Naive thymus-derived CD4-positive, alpha-beta T cell (primary cell): ENCODE results near the gene APOF. TPM values are rescaled to one million over a fixed set of nuclear protein-coding genes. Genes with fewer than 3 reads are reported as not detected.

ENCODE experiments used
- ATAC-seq: fragments of 150-1000 bp; cut with Tn5 transposase; 2 replicates; pipeline ENCODE4 v1.10.0; 2021; ENCODE audit warnings: mild to moderate bottlenecking, moderate library complexity
- CTCF ChIA-PET: fragments of 350-600 bp; sonication (Branson Sonifier 250); formaldehyde crosslinking; loops from one replicate; lab custom pipeline; 2021; ENCODE audit warnings: antibody characterized with exemption; lab: Charles Lee
- POLR2A ChIA-PET: fragments of 350-600 bp; sonication (Branson Sonifier 250); formaldehyde crosslinking; loops from one replicate; lab custom pipeline; 2021; ENCODE audit warnings: antibody characterized with exemption, inconsistent platforms; lab: Charles Lee
- DNase-seq, 9 donors: peaks; one replicate each; pipeline versions ENCODE4 v3.0.0 to v3.0.0-alpha.2; 2020 to 2022; ENCODE audit warnings: mixed read lengths in 1 of 9
- H3K27ac ChIP-seq: one replicate; pipeline ENCODE4 v1.7.0; 2013; ENCODE audit warnings: mild to moderate bottlenecking, low read depth, low read length, moderate library complexity
- H3K27me3 ChIP-seq, 2 donors: one replicate each; pipeline ENCODE4 v1.7.0; 2013; ENCODE audit warnings: low read length in 2 of 2, mild to moderate bottlenecking in 2 of 2, moderate library complexity in 2 of 2; ENCODE audit not compliant: control insufficient read depth in 2 of 2, insufficient read depth in 2 of 2
- H3K36me3 ChIP-seq, 3 experiments: 1 replicate in 2 of 3; 2 replicates in 1 of 3; pipeline ENCODE4 v1.7.0; 2013; ENCODE audit warnings: low read length in 3 of 3, mild to moderate bottlenecking in 3 of 3, moderate library complexity in 1 of 3; ENCODE audit not compliant: insufficient read depth in 3 of 3, control insufficient read depth in 2 of 3
- H3K4me1 ChIP-seq, 2 donors: one replicate each; pipeline ENCODE4 v1.7.0; 2013; ENCODE audit warnings: low read length in 2 of 2, mild to moderate bottlenecking in 2 of 2, moderate library complexity in 1 of 2; ENCODE audit not compliant: control insufficient read depth in 2 of 2, insufficient read depth in 2 of 2
- H3K4me3 ChIP-seq: 2 replicates; pipeline ENCODE4 v1.7.0; 2013; ENCODE audit warnings: mild to moderate bottlenecking, low read length
- H3K9me3 ChIP-seq, 3 experiments: 1 replicate in 2 of 3; 2 replicates in 1 of 3; pipeline ENCODE4 v1.7.0; 2013; ENCODE audit warnings: low read length in 3 of 3; ENCODE audit not compliant: control insufficient read depth in 2 of 3
- H3K27ac Mint-ChIP-seq, 9 donors: one replicate each; pipeline ENCODE4 v1.8.0; 2020 to 2022; ENCODE audit warnings: mixed read lengths in 9 of 9, mild to moderate bottlenecking in 8 of 9, moderate library complexity in 5 of 9, inconsistent platforms in 2 of 9
- H3K27me3 Mint-ChIP-seq, 5 donors: one replicate each; pipeline ENCODE4 v1.8.0; 2021 to 2022; ENCODE audit warnings: mixed read lengths in 5 of 5, mild to moderate bottlenecking in 1 of 5
- H3K36me3 Mint-ChIP-seq, 5 donors: one replicate each; pipeline ENCODE4 v1.8.0; 2020 to 2022; ENCODE audit warnings: mixed read lengths in 5 of 5, mild to moderate bottlenecking in 3 of 5, inconsistent platforms in 1 of 5
- H3K4me1 Mint-ChIP-seq, 7 donors: one replicate each; pipeline ENCODE4 v1.8.0; 2020 to 2022; ENCODE audit warnings: mixed read lengths in 7 of 7, mild to moderate bottlenecking in 3 of 7, inconsistent platforms in 1 of 7
- H3K4me3 Mint-ChIP-seq, 10 donors: one replicate each; pipeline ENCODE4 v1.8.0; 2020 to 2022; ENCODE audit warnings: mild to moderate bottlenecking in 10 of 10, mixed read lengths in 10 of 10, moderate library complexity in 6 of 10, inconsistent platforms in 2 of 10
- H3K9me3 Mint-ChIP-seq, 11 donors: one replicate each; pipeline ENCODE4 v1.8.0; 2020 to 2022; ENCODE audit warnings: mixed read lengths in 11 of 11, mild to moderate bottlenecking in 4 of 11, inconsistent platforms in 1 of 11, moderate library complexity in 1 of 11
- intact Hi-C, 2 donors: fragments of 100-400 bp; cut with micrococcal nuclease; formaldehyde crosslinking; loops; one replicate each; pipeline ENCODE4 v1.15.1; 2023
- polyA plus RNA-seq, 2 donors: library from polyadenylated mRNA; unstranded; fragments of 300-500 nt; fragmentation: Illumina TruSeq; gene quantifications; one replicate each; pipeline ENCODE4 v1.2.3, GENCODE V29; 2021
- total RNA-seq, 6 experiments: library from RNA in 5 of 6; stranded (reverse) in 5 of 6; gene quantifications; 1 replicate in 5 of 6; 2 replicates in 1 of 6; pipeline ENCODE4 v1.2.3 and lab custom pipeline; 2021 to 2026

The APOF gene
- total and polyA plus RNA-seq, 7 experiments from 2014 or later = 0.12 TPM; not detected in 6

DNA sequence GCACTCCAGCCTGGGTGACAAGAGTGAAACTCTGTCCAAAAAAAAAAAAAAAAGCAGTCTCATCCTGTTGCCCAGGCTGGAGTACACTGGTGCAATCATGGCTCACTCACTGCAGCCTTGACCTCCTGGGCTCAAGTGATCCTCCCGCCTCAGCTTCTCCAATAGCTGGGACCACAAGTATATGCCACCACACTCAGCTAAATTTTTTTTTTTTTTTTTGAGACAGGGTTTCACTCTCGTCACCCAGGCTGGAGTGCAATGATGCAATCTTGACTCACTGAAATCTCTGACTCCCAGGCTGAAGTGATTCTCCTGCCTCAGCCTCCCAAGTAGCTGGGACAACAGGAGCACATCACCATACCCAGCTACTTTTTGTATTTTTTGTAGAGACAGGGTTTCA lies 41.6 kb downstream of the APOF start:
- Histone ChIP-seq H3K36me3 (peaks cover 4 to 63% (median 22%) of the 10 kb centered on the region in 3 experiments), H3K27ac (no peak overlapping the region)
- intact Hi-C loops = no loop called here

DNA sequence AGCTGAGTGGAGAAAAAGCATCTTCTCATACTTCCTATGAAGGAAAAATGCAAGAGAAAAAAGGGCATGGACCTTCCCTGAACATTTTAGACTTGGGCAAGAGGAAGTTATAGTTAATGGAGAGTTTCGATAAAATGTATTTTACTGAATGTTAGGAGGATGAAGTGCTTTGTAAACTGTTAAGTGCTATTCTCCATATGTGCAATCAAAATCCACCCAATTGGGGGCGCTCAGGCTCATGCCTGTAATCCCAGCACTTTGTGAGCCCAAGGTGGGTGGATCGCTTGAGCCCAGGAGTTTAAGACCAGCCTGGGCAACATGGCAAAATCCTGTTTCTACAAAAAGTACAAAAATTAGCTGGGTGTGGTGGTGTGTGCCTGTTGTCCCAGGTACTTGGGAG lies 45.0 kb downstream of the APOF start:
- Mint-ChIP-seq H3K9me3 (no peaks in the 10 kb centered on the region), H3K27ac (peak overlapping the region in 5 of 9 donors; percentile 1 to 72 (median 56)), H3K36me3 (peaks cover 0 to 22% (median 8%) of the 10 kb centered on the region in 5 donors), H3K4me3 (peak overlapping the region in 1 of 10 donors; percentile 16), H3K4me1 (peaks cover 5 to 23% (median 13%) of the 10 kb centered on the region in 7 donors), H3K27me3 (no peaks in the 10 kb centered on the region)
- H3K36me3 ChIP-seq = peaks cover 4 to 44% (median 6%) of the 10 kb centered on the region in 3 experiments
- ATAC-seq = no peak
- no peaks in the 10 kb centered on the region for H3K9me3 ChIP-seq
- intact Hi-C loops = loop anchor here in 1 of 2 donors (5.0 kb wide), 2 partner anchors 320 to 770 kb away; partner anchors contain the start of gene NAB2
- ChIA-PET POLR2A (interaction anchor here (3.0 to 5.0 kb wide), 4 partner anchors 10 to 132 kb away, joined by 9 to 66 read pairs (median 34); partner anchors contain the start of genes IL23A, PAN2, STAT2 and TIMELESS), CTCF (interaction anchor here (0.7 to 1.8 kb wide), 2 partner anchors 21 to 201 kb away, joined by 3 to 5 read pairs; partner anchors contain the start of gene IL23A)
- H3K27me3 ChIP-seq = no peaks in the 10 kb centered on the region
- H3K27ac ChIP-seq = no peak overlapping the region
- no peak for DNase-seq
- peaks cover 13 to 16% of the 10 kb centered on the region in 2 donors for H3K4me1 ChIP-seq
- no peak overlapping the region for H3K4me3 ChIP-seq

More for the DNA sequence above, 41.6 kb downstream of the APOF start:
- Histone ChIP-seq H3K4me3 (no peak overlapping the region), H3K9me3 (no peaks in the 10 kb centered on the region), H3K27me3 (no peaks in the 10 kb centered on the region), H3K4me1 (peaks cover 3 to 4% of the 10 kb centered on the region in 2 donors)
- POLR2A ChIA-PET = interaction anchor here (0.6 to 1.1 kb wide), 5 partner anchors 13 to 129 kb away, joined by 3 to 4 read pairs (median 3); partner anchors contain the start of gene PAN2
- Mint-ChIP-seq H3K36me3 (peaks cover 22 to 37% (median 25%) of the 10 kb centered on the region in 5 donors), H3K27ac (no peak overlapping the region), H3K27me3 (no peaks in the 10 kb centered on the region), H3K4me3 (no peak overlapping the region), H3K4me1 (peaks cover 0 to 9% (median 4%) of the 10 kb centered on the region in 7 donors), H3K9me3 (no peaks in the 10 kb centered on the region)
- ATAC-seq (peak; percentile 27), DNase-seq (no peak)
- CTCF ChIA-PET = interaction anchor here (1.2 kb wide), 1 partner anchor 90 kb away, joined by 6 read pairs; no protein-coding TSS in a partner anchor

DNA sequence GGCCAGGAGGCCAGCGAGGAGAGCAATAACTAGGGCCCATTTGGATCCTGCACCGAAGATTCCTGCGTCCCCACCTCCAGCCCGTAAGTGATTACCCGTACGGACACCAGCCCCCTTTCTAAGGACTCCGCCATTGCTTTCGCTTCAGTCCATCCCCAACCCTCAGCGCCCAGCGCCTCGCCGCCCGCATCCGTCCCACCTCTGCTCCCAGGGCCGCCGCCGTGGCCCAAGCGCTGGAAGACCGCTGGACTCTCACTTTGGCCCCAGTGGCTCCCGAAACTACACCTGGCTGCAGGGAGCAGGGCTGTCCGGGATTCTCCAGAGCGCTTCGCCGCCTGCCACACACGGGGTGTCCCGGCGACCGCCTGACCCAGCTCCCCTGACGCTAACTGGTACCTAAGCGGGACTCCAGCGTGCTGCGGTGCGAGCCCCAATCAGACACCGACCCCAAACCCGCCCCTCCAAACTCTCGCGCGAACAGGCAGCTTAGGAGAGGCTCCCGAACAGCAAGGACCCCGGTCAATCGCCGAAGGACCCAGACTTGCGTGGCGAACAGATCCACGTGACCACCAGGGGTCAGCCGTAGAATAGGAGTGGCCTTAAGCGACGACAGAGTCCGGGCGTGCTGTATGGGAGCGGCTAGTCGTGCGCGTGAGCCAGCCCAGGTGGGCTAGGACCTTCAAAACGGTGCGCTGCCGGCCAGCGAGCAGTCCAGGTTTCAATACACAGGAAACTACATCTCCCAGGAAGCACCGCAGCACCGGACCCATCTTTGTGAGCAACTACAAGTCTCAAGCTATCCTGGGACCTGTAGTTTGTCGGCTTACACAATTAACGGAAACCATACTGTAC lies 46.8 kb downstream of the APOF start, which contains the start of gene CNPY2:
TSS of gene CNPY2 (minus strand) at position 367 of the 852 bp plus-strand sequence. CDS start 771 bp downstream, outside the sequence.
- Histone ChIP-seq H3K4me3 (peak within 1 kb of the TSS; percentile 100), H3K27ac (peak within 1 kb of the TSS; percentile 97), H3K36me3 (peaks cover 0 to 39% (median 4%) of the 10 kb centered on the region in 3 experiments), H3K27me3 (no peaks in the 10 kb centered on the region), H3K9me3 (no peaks in the 10 kb centered on the region), H3K4me1 (peaks cover 13 to 16% of the 10 kb centered on the region in 2 donors)
- Mint-ChIP-seq H3K27ac (peak within 1 kb of the TSS; percentile 93 to 99 (median 99)), H3K27me3 (no peaks in the 10 kb centered on the region), H3K4me1 (peaks cover 5 to 23% (median 13%) of the 10 kb centered on the region in 7 donors), H3K36me3 (peaks cover 0 to 22% (median 8%) of the 10 kb centered on the region in 5 donors), H3K4me3 (peak within 1 kb of the TSS; percentile 96 to 99 (median 98)), H3K9me3 (no peaks in the 10 kb centered on the region)
- intact Hi-C loops = loop anchor here (1.0 to 5.0 kb wide), 17 partner anchors 16 to 771 kb away; partner anchors contain the start of genes CS (in 2 of the 2), IL23A (in 2 of the 2), SPRYD4 (in 2 of the 2) and STAT2 (in 2 of the 2)
- POLR2A ChIA-PET = interaction anchor here (0.5 to 5.0 kb wide), 26 partner anchors 8 to 1818 kb away, joined by 3 to 66 read pairs (median 4); partner anchors contain the start of genes ANKRD52, IL23A, NCKAP1L and PAN2
- CTCF ChIA-PET = interaction anchor here (0.7 to 1.5 kb wide), 8 partner anchors 15 to 153 kb away, joined by 3 to 10 read pairs (median 4); partner anchors contain the start of genes CS, IL23A, RNF41 and SPRYD4
- ATAC-seq (peak; percentile 93), DNase-seq (peak; percentile 83 to 94 (median 92))

- Histone ChIP-seq H3K27ac (peak overlapping the region; percentile 97), H3K4me1 (peaks cover 13 to 16% of the 10 kb centered on the region in 2 donors), H3K36me3 (peaks cover 0 to 45% (median 4%) of the 10 kb centered on the region in 3 experiments), H3K27me3 (no peaks in the 10 kb centered on the region), H3K4me3 (peak overlapping the region; percentile 100), H3K9me3 (no peaks in the 10 kb centered on the region)
- intact Hi-C loops = loop anchor here in 1 of 2 donors (5.0 kb wide), 2 partner anchors 322 to 772 kb away; partner anchors contain the start of gene NAB2
- ATAC-seq (peak; percentile 0), DNase-seq (no peak)
- ChIA-PET CTCF (interaction anchor here (0.9 to 1.5 kb wide), 4 partner anchors 93 to 154 kb away, joined by 3 to 10 read pairs (median 4); partner anchors contain the start of genes RNF41 and SPRYD4), POLR2A (interaction anchor here (0.5 to 5.0 kb wide), 21 partner anchors 8 to 1818 kb away, joined by 3 to 66 read pairs (median 4); partner anchors contain the start of genes ANKRD52, IL23A, NCKAP1L and PAN2)
- H3K4me3 Mint-ChIP-seq = peak overlapping the region; percentile 96 to 99 (median 98)
- no peaks in the 10 kb centered on the region for H3K9me3 Mint-ChIP-seq
- H3K36me3 Mint-ChIP-seq = peaks cover 0 to 22% (median 8%) of the 10 kb centered on the region in 5 donors
- H3K27me3 Mint-ChIP-seq = no peaks in the 10 kb centered on the region
- peaks cover 5 to 23% (median 13%) of the 10 kb centered on the region in 7 donors for H3K4me1 Mint-ChIP-seq
- peak overlapping the region; percentile 93 to 99 (median 99) for H3K27ac Mint-ChIP-seq
Observed at GRCh38 chr12:56315249-56315621, 47.4 kb downstream of the APOF start.

GRCh38 chr12:56311003-56311402 lies 51.7 kb downstream of the APOF start:
- Mint-ChIP-seq H3K36me3 (peaks cover 0 to 18% (median 0%) of the 10 kb centered on the region in 5 donors), H3K4me3 (no peak overlapping the region), H3K4me1 (peaks cover 5 to 14% (median 12%) of the 10 kb centered on the region in 7 donors), H3K27me3 (no peaks in the 10 kb centered on the region), H3K27ac (peak overlapping the region in 1 of 9 donors; percentile 8), H3K9me3 (no peaks in the 10 kb centered on the region)
- ChIA-PET POLR2A (interaction anchor here (0.6 to 1.2 kb wide), 3 partner anchors 14 to 114 kb away, joined by 3 to 7 read pairs (median 4); no protein-coding TSS in a partner anchor), CTCF (interaction anchor here (1.4 kb wide), 1 partner anchor 153 kb away, joined by 3 read pairs; no protein-coding TSS in a partner anchor)
- peaks cover 0 to 43% (median 0%) of the 10 kb centered on the region in 3 experiments for H3K36me3 ChIP-seq
- peaks cover 10 to 11% of the 10 kb centered on the region in 2 donors for H3K4me1 ChIP-seq
- H3K27ac ChIP-seq = no peak overlapping the region
- DNase-seq (no peak), ATAC-seq (no peak)
- H3K4me3 ChIP-seq = no peak overlapping the region
- intact Hi-C loops = no loop called here
- H3K27me3 ChIP-seq = no peaks in the 10 kb centered on the region
- H3K9me3 ChIP-seq = no peaks in the 10 kb centered on the region
